HFF-Myc (cell line): ENCODE data around the gene UHRF1.

Experiments
- DNase-seq: peaks from one replicate; pipeline ENCODE4 v3.0.0-alpha.2; 2011; ENCODE audit warnings: low read depth; ENCODE audit errors: extremely low read depth
- H3K4me3 ChIP-seq: replicated peaks from 2 replicates; pipeline ENCODE4 v1.5.1; 2011; ENCODE audit warnings: low read depth, mild to moderate bottlenecking, control low read depth, low read length
- TF ChIP-seq, protein P1 (sequence below): IDR thresholded peaks from 2 replicates; pipeline ENCODE4 v1.5.1; 2012; ENCODE audit warnings: mild to moderate bottlenecking, low read depth, low read length, control low read depth; ENCODE audit errors: missing control alignments

UHRF1 gene

DNA sequence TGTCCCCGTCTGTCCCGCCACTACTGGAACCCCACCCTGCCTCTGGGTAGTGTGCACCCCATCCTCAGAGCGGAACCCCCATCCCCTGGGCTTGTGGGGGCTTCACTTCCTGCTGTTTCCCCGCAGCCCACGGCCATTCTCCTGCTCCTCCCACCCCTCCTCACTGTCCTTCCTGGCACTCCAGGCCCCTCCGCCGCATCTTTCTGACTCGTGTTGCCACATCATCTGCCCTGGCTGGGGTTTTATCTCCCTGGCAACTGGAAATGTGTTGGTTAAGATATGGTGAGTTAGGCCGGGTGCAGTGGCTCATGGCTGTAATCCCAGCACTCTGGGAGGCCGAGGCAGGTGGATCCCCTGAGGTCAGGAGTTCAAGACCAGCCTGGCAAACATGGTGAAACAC is 96.9 kb downstream of the UHRF1 start:
- TF ChIP-seq, protein P1, sequence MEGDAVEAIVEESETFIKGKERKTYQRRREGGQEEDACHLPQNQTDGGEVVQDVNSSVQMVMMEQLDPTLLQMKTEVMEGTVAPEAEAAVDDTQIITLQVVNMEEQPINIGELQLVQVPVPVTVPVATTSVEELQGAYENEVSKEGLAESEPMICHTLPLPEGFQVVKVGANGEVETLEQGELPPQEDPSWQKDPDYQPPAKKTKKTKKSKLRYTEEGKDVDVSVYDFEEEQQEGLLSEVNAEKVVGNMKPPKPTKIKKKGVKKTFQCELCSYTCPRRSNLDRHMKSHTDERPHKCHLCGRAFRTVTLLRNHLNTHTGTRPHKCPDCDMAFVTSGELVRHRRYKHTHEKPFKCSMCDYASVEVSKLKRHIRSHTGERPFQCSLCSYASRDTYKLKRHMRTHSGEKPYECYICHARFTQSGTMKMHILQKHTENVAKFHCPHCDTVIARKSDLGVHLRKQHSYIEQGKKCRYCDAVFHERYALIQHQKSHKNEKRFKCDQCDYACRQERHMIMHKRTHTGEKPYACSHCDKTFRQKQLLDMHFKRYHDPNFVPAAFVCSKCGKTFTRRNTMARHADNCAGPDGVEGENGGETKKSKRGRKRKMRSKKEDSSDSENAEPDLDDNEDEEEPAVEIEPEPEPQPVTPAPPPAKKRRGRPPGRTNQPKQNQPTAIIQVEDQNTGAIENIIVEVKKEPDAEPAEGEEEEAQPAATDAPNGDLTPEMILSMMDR, result no peak
- no peak overlapping the region for H3K4me3 ChIP-seq
- DNase-seq, result no peak

DNA sequence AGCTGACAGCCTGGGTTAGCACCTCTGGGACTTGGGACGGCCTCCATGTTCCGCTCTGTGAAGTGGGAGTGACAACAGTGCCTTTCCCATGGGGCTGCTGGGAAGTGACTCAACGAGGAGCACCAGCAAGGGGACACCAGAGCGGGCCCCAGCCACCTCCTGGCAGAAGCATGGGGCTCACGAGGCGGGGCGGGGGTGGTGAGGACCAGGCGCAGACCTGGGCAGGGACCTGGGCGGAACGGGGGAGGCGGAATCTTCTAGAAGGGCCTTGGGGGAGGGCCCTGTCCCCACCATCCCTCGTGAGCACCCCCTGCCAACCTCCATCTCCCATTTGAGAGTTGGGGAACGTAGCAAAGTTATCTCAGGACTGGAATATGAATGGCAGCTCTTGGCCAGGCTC is 97.5 kb downstream of the UHRF1 start:
- no peak overlapping the region for H3K4me3 ChIP-seq
- TF ChIP-seq, protein P1, result no peak
- no peak for DNase-seq
